Neural crest cell (in vitro differentiated cells): ENCODE data around the gene STX16. TPM values are rescaled to one million over a fixed set of nuclear protein-coding genes. Genes with fewer than 3 reads are reported as not detected.

Experiments used
- DNase-seq: peaks from one replicate; pipeline ENCODE4 v3.0.0; 2021; ENCODE audit warnings: low read depth, mixed read lengths, low spot score
- H3K27ac Mint-ChIP-seq: one replicate; pipeline ENCODE4 v1.8.0; 2021; ENCODE audit warnings: mild to moderate bottlenecking, mixed read lengths; ENCODE audit not compliant: unreplicated experiment
- H3K27me3 Mint-ChIP-seq: 2 replicates; pipeline ENCODE4 v1.8.0; 2021; ENCODE audit warnings: low read depth, mild to moderate bottlenecking, mixed read lengths
- H3K36me3 Mint-ChIP-seq: 2 replicates; pipeline ENCODE4 v1.8.0; 2021; ENCODE audit warnings: low read depth, mild to moderate bottlenecking, mixed read lengths
- H3K4me1 Mint-ChIP-seq: 2 replicates; pipeline ENCODE4 v1.8.0; 2021; ENCODE audit warnings: mixed read lengths
- H3K4me3 Mint-ChIP-seq: one replicate; pipeline ENCODE4 v1.8.0; 2021; ENCODE audit warnings: mild to moderate bottlenecking, mixed read lengths
- H3K9me3 Mint-ChIP-seq: 2 replicates; pipeline ENCODE4 v1.8.0; 2021; ENCODE audit warnings: mixed read lengths
- CTCF ChIP-seq: fragments of 200-600 bp; sonication (generic); conservative IDR thresholded peaks from 2 replicates; pipeline ENCODE4 v1.5.0; 2021; ENCODE audit warnings: antibody characterized with exemption, mild to moderate bottlenecking
- long read RNA-seq: library from polyadenylated mRNA; unstranded; transcript quantifications from one replicate; pipeline ENCODE4 v2.0.0, GENCODE V29; 2020
- total RNA-seq: library from RNA; stranded (reverse); gene quantifications from 2 replicates; pipeline ENCODE4 v1.2.1, GENCODE V29; 2021

Gene STX16, protein sequence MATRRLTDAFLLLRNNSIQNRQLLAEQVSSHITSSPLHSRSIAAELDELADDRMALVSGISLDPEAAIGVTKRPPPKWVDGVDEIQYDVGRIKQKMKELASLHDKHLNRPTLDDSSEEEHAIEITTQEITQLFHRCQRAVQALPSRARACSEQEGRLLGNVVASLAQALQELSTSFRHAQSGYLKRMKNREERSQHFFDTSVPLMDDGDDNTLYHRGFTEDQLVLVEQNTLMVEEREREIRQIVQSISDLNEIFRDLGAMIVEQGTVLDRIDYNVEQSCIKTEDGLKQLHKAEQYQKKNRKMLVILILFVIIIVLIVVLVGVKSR
- total RNA-seq = 57.3 and 58.7 TPM in 2 replicates
- long read RNA-seq, full-length matches to known transcripts = 3 of 9 reads
- long read RNA-seq, partial matches to known transcripts = 3 of 9 reads
- long read RNA-seq, other reads (novel, unspliced or antisense) = 3 of 9 reads

- Mint-ChIP-seq H3K27ac (peak within 1 kb of the TSS; percentile 99), H3K4me1 (peaks cover 33% of the 10 kb centered on the region), H3K27me3 (no peaks in the 10 kb centered on the region), H3K4me3 (peak within 1 kb of the TSS; percentile 98), H3K36me3 (no peaks in the 10 kb centered on the region), H3K9me3 (no peaks in the 10 kb centered on the region)
- peak; percentile 82 for DNase-seq
- peak; percentile 78 for TF ChIP-seq CTCF
These were observed at the start of gene STX16 for GRCh38 chr20:58650776-58651558. Gene STX16, plus strand, starts transcription at chr20:58651283. Its CDS starts 724 bp downstream, at chr20:58652007.

DNA sequence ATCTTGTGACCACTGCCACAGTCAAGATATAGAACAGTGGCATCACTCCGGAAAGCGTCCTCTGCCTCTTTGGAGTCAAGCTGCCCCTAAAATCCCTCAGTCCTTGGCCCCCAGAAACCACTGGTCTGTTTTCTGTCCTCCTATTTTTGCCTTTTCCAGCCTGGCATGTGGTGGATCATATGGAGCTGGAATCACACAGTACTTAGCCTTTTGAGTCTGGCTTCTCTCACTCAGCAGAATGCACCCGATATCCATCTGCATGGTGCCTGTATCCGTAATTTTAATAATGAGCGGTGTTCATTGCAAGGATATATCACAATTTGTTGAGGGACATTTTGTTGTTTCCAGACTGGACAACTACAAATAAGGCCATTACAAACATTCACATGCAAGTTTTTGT, 49.0 kb upstream of the STX16 start:
- DNase-seq = no peak
- Mint-ChIP-seq H3K9me3 (no peaks in the 10 kb centered on the region), H3K4me3 (no peak overlapping the region), H3K27me3 (no peaks in the 10 kb centered on the region), H3K27ac (no peak overlapping the region), H3K4me1 (peaks cover 13% of the 10 kb centered on the region), H3K36me3 (no peaks in the 10 kb centered on the region)
- no peak for TF ChIP-seq CTCF

GRCh38 chr20:58603721-58604120, 47.4 kb upstream of the STX16 start:
- Mint-ChIP-seq H3K4me3 (no peak overlapping the region), H3K27me3 (no peaks in the 10 kb centered on the region), H3K36me3 (no peaks in the 10 kb centered on the region), H3K27ac (no peak overlapping the region), H3K4me1 (peaks cover 4% of the 10 kb centered on the region), H3K9me3 (no peaks in the 10 kb centered on the region)
- no peak for TF ChIP-seq CTCF
- no peak for DNase-seq

DNA sequence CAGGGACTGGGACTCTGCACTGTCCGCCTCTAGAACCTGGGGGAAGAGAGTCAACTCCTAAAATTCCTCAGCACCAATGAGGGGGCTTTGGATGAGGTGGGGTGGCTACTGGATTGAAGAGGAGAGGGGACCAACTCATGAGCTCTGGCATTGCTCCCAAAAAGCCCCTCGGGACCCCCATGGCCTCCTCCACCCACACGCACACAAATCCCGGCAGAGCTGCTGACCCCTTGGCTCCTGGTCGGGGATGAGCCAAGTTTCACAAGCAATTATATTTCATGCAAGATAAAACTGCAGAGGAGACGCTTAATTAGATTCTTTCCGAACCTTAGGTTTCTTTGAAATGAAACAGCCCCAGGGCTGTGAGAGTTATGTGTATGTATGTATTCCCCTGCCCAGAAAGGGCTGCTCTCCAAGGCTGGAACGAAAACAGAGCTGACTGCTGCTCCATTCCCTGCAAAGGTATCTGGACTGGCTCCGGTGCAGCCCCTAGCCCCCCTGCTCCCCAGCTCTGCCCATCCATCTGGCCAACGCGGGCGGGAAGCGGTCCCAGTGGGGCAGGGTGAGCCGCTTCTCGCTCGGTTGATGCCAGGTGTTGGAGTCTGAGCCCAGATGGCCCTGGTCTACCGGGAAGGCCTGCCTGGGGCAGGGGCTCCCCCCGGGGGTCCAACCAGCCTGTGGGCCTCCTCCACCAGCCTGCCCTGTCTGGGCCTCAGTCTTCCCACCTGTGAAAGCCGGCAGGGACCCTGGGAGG, 46.8 kb upstream of the STX16 start:
- Mint-ChIP-seq H3K4me1 (peaks cover 3% of the 10 kb centered on the region), H3K27ac (no peak overlapping the region), H3K27me3 (no peaks in the 10 kb centered on the region), H3K36me3 (no peaks in the 10 kb centered on the region), H3K4me3 (no peak overlapping the region), H3K9me3 (no peaks in the 10 kb centered on the region)
- no peak for DNase-seq
- no peak for TF ChIP-seq CTCF

GRCh38 chr20:58605292-58606065, 45.6 kb upstream of the STX16 start:
- H3K27ac Mint-ChIP-seq = no peak overlapping the region
- H3K9me3 Mint-ChIP-seq = no peaks in the 10 kb centered on the region
- DNase-seq = no peak
- H3K4me1 Mint-ChIP-seq = peaks cover 3% of the 10 kb centered on the region
- H3K36me3 Mint-ChIP-seq = no peaks in the 10 kb centered on the region
- no peak for TF ChIP-seq CTCF
- no peak overlapping the region for H3K4me3 Mint-ChIP-seq
- H3K27me3 Mint-ChIP-seq = no peaks in the 10 kb centered on the region
